Measurements from ENCODE around the gene LGR6.
A peak's percentile ranks its signal among the peaks of the same experiment; 100 is the strongest.
"Not testable (repeated sequence)": the region's sequence is repeated elsewhere in the genome, so short reads cannot be mapped to it uniquely, and the experiment has no call there.

LGR6 gene

DNA sequence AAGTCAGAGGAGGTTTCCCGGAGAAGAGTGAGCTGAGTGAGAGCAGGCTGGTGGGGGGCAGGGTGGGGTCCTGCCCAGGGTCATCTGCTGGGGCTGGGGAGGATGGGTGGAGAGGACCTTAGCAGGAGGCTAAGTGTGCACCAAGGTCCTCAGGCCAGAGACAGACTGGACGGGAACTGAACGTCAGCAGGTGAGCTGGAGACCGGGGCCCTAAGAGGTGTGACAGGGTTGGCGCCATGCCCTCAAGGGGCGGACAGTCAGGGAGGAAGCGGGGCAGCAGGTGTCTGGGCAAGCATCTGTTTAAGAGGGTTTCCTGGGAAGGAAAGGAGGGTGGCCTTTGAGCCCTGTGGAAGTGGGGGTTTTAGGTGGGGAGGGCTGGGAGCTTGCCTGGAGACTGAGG is 19.6 kb upstream of the LGR6 start:
- no peak for DNase-seq (ENCODE audit: low spot score)

DNA sequence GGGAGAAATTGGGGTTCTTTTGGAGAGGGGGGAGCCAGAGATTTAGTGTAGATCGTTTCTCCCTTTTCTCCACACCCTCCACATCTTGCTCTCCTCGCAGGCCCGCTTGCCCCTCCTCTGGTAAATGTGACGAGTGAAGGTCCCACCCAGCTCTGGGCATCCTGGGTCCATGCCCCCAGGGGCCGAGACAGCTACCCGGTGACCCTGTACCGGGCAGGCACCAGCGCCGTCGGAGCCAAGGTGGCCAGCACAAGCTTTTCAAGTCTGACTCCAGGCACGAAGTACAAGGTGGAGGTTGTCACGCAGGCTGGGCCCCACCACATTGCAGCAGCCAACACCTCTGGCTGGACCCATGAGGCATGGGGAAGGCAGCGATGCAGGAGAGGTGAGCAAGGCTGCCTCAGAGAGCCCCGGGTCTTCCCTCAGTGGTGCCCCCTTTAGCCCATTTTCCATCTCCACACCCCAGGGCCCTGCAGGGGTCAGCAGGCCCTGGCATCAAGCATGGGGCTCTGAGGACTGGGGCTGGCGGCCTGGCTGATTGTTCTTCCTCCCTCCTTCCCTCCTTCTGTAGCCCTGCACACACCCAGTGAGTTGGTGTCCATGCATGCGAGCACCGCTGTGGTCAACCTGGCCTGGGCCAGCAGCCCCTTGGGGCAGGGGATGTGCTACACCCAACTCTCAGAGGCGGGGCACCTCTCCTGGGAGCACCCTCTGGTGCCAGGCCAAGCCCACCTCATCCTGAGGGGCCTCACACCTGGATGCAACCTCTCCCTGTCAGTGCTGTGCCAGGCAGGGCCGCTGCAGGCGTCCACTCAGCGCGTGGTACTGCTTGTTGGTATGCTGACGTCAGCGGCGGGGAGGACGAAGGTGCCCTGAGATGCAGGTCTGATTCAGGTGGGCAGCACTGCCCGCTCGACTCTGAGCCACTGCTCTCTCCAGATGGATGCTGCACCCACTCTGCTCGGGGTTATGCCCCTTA is 16.4 kb upstream of the LGR6 start:
- no peak for DNase-seq (ENCODE audit: low spot score)

DNA sequence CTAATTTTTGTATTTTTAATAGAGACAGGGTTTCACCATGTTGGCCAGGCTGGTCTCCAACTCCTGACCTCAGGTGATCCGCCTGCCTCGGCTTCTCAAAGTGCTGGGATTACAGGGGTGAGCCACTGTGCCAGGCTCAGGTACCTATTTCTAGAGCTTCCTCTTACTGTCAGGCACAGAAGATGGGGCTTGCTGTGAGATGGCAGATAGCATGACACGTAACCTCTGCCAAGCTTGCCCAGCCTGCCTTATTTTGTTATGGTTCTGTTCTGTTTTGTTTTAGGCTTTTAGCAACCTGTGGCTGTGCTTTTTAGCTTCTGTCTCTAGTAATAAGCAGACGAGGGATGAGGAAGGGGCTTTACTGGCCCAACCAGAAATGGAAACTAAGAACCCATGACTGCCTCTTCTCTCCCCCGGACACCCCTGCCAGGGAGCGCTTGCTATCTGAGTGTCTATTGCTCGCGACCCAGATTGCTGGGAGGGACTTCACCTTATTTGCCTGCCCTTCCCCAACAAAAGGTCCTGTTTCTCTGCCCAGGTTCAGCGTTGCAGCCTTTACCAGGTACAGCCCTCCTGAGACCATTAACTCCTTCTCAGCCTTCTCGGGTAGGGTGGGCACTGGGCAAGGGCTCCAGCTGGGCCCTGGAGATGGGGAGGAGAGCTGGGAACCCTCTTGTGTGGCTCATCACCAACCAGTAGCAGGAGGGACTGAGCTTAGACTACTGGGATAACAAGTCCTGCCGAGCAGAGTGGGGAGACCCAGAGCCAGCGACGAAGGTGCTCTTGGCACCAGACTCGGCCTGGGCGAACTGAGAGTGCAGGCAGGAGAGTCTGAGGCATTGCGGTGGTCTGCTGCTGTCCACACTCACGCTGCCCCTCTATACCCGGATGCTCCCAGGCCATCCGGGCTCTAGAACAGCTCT is 13.5 kb upstream of the LGR6 start:
- no peak for DNase-seq (ENCODE audit: low spot score)

DNA sequence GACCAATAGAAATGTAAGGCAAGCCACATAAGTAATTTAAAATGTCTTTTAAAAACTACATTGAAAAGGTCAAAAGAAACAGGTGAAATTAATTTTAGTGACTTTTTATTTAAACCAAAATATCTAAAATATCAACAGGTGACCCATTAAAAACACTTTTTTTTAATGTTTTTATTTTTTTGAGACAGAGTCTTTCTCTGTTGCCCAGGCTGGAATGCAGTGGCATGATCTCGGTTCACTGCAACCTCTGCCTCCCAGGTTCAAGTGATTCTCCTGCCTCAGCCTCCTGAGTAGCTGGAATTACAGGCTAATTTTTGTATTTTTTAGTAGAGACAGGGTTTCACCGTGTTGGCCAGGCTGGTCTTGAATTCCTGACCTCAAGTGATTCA is 12.9 kb upstream of the LGR6 start:
- DNase-seq (ENCODE audit: low spot score) = not testable (repeated sequence)

DNA sequence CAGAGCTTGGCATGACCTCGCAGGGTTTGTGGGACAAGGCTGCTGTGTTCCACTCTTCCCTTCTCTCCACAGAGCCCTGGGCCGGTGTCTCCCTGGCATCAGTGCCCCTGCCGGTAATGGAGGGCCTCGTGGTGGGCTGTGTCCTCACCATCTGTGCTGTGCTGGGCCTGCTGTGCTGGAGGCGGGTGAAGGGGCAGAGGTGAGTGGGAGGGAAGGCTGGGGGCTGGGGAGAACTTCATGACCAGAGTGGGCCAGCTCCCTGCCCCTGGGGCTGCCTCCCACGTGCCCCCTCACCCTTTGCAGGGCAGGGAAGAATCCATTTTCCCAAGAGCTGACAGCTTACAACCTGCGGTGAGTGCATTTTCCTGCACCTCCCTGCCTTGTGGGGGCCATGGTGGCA is 12.0 kb upstream of the LGR6 start:
- DNase-seq (ENCODE audit: low spot score) = no peak

DNA sequence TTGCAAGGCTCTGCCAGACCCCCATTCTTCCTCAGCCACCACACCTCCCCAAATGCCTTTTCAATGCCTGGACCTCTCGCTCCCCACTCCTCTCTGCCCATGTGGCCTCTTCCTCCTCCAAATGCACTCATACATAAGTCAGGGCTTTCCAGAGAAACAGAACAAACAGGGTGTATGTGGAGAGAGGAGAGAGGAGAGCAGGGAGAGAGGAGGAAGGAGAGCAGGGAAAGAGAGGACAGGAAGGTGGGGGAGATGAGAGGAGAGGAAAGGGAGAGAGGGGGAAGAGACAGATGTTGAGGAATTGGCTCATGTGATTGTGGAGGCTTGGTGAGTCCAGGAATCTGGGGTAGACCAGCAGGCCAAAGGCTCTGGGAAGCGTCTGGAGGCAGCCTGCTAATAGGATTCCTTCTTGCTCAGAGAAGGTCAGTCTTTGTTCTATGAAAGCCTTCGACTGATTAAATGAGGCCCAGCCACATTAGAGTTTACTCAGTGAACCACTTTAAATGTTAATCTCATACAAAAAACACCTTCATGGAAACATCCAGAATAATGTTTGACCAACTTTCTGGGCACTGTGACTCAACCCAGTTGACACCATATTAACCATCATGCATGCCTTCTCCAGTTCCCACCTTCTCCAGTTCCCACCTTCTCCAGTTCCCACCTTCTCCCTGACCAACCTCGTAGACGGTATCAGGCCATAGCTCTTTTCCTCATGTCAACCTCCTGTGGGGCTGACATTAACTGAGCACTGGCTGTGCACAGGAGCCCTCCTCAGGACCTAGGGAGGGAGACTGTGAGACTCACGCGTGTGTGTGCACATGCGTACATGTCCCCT is 11.3 kb upstream of the LGR6 start:
- DNase-seq (ENCODE audit: low spot score) = no peak

DNA sequence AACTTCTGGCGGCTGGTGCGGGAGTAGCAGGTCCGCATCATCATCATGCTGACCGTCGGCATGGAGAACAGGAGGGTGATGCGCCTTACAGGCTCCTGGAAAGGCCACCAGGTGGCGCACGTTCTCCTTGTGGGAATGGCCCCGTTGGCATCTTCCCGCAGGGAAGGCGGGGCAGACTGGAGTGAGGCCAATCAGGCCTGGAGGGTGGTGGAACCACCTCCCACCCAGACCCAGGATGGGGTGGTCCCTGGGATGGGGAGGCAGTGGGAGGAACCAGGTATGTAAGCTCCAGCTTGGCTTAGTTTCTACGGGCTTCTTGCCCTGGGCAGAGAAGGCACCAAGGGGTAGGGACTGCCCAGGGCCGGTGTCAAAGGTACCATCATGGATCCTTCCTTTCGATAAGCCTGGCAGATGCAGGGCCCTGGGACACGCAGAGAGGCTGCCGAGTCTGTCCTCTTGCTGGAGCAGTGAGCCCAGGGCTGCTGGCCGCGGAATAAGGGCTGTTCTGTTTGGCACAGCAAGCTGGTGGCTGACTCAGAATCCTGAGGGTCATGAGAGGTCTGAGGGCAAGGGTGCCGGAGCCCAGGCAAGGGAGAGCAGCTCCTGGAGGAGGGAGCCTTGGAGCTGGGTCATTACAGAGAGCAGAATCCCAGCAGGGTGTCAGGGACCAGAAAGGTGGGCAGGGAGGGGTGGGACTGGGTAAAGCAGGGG is 8.7 kb upstream of the LGR6 start:
- peak; percentile 94 for DNase-seq (ENCODE audit: low spot score)

DNA sequence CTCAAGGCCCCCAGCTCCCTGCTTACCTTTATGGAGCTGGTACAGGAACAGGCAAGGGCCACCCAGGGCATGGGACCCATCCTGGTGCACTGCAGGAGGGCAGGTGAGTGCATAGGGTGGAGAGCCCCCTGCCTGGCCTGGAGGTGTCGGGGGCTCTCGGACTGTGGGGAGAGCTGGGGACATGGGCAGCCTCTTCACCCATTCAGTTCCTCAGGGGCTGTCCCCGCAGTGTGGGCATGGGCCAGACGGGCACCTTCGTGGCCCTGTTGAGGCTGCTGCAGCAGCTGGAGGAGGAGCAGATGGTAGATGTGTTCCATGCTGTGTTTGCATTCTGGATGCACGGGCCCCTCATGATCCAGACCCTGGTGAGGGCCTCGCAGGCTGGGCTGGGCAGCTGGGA is 7.3 kb upstream of the LGR6 start:
- no peak for DNase-seq (ENCODE audit: low spot score)

DNA sequence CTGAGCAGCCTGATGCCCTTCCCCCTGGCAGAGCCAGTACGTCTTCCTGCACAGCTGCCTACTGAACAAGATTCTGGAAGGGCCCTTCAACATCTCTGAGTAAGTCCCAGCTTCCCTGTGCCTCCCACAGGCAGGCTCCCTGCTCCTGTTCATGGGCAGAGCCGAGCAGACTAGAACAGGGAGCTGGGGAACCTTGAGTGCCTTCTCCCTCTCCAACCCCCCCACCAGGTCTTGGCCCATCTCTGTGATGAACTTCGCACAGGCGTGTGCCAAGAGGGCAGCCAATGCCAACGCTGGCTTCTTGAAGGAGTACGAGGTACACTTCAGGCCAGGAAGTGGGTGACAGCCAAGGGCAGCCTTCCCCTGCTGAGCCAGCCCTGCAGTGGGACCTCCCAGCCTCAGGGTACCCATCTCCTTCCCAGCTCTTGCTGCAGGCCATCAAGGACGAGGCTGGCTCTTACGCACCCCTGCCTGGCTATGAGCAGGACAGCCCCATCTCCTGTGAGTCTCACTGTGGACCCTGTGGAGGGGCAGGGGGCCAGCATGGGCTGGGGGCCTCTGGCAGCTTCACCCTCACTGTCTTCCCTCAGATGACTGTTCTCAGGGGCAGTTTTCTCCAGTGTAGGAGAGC is 6.4 kb upstream of the LGR6 start:
- DNase-seq (ENCODE audit: low spot score) = no peak

DNA sequence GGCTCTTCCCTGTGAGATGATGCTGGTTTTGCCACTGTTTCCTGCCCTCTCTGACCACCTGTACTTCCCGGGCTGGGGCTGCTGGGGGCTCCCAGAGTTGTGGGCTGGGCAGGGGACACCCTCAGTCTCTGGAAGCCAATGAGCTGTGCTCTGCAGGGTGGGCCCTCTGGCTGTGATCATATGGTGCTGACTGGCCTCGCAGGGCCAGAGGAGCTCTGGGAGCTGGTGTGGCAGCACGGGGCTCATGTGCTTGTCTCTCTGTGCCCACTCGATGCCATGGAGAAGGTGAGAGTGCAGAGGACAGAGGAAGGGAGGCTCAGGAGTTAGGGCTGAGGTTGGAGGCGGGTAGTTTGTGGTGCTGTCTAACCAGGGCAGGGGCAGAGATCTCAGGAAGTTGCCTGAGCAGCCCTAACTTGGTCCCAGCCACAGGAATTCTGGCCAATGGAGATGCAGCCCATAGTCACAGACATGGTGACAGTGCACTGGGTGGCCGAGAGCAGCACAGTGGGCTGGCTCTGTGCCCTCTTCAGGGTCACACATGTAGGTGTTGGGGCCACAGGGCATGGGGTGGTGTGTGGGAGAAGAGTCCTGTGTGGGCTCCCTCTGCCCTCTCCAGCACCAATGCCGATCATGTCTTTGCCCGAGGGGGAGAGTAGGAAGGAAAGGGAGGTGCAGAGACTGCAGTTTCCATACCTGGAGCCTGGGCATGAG is 5.7 kb upstream of the LGR6 start:
- no peak for DNase-seq (ENCODE audit: low spot score)

DNA sequence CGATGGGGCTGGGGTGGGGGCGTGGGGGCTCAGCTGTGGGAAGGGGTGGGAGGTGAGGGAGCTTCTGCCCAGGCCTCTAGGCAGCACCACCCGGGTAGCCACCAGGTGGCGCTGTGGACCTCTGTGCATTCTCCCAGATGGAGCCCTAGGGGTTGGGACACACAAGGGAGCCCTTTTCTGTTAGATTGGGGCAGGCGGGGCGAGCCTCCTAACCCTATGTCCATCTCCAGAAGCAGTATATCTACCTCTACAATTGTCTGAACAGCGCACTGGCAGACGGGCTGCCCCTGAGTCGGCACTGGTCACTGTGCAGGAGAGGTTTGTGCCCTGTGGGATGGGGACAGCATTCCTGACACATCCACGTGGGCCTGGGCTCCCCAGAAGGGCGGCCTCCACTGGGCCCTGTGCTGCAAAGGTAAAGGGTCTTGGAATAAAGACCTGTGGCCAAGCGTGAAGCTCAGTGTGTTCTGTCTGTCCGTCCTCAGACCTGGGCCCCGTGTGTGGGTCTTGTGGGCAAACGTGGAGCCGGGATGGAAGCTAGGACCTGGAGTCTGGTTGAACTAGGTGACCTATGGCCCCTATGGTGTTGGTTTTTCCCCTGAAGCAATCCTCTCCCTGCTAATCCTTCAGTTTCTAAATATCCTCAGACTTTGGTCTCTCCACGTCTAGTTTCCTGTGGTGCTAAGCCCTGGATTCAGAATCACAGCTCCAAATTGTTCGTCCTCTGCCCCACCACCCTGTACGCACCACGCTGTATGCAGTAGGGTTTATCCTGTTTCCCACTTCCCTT is 4.4 kb upstream of the LGR6 start:
- DNase-seq (ENCODE audit: low spot score) = peak; percentile 66

DNA sequence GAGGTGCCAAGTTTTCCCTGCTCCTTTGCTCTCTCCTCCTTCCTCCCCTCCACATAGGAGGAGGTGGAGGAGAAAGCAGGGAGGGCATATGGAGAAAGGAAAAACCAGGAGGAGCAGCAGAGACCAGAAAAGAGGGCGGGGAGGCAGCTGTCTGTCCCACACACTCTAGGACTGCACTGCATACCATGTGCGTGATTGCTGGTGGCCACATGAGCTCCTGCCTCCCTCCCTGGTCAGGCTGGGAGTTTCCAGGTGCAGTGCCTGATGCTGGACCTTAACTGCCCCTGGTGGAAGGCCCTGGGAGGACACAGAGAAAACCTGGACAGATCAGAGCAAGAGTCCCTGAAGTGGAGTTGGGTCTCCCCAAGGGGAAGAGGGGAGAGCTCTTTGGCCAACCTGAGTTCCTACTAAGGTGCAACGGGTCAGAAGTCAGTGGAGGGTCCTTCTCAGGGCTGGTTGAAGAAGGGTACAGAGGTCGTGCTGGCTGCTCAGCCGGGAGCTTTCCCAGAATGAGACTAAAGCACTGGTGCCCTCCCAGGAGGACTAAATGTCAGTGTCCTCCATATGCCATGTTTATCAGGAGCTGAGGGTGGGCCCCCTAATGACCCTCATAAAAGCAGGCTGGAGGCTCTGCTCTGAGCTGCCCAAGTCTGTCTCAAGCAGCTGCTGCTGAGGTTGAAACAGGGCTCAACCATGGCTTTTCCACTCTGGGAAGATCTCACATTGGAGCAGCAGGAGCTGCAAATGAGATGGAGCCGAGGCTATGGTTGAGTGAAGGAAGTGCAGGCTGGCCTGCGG is 3.5 kb upstream of the LGR6 start:
- peak; percentile 45 for DNase-seq (ENCODE audit: low spot score)

DNA sequence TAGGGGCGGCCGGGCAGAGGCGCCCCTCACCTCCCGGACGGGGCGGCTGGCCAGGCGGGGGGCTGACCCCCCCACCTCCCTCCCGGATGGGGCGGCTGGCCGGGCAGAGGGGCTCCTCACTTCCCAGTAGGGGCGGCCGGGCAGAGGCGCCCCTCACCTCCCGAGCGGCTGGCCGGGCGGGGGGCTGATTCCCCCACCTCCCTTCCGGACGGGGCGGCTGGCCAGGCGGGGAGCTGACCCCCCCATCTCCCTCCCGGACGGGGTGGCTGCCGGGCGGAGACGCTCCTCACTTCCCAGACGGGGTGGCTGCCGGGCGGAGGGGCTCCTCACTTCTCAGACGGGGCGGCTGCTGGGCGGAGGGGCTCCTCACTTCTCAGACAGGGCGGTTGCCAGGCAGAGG is 2.2 kb upstream of the LGR6 start:
- DNase-seq (ENCODE audit: low spot score) = not testable (repeated sequence)

DNA sequence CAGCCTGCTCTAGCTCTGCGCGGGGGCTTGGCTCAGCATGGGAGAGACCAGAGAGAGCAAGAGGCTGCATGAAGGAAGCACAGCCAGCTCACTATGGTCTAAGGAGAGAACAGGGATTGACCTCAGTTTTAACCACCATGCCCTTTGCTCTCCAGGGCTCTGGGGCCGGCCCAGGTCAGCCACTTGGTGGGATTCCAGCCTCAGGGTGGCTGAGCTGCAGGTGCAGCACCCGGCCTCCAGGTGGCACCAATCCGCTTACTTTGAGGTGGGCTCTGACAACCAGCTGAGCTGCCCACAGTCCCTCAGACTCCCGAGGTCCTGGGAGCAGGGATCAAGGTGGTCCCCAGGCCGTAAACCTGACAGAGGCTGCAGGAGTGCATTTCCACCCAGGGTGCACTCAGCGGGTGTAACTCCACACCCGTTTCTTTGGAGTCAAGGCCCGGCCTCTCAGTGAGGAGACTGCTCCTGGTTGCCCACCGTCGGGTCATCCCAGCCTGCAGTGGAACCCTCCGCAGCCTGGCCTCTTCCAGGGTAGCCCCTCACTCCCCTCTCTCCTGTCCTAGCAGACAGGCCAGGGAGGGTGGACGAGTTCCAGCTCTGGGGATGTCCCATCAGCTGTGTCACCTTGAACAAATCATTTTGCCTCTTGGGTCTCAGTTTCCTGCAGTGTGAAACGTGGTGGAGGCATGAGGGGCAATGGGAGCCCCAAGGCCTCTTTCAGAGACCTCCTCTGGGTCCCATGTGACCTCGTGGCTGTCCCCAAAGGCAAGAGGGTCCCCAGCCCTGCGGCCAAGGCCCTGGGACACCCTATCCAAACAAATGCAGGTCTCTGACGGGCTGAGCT is 607 bp upstream of the LGR6 start:
- DNase-seq (ENCODE audit: low spot score) = peak; percentile 59

DNA sequence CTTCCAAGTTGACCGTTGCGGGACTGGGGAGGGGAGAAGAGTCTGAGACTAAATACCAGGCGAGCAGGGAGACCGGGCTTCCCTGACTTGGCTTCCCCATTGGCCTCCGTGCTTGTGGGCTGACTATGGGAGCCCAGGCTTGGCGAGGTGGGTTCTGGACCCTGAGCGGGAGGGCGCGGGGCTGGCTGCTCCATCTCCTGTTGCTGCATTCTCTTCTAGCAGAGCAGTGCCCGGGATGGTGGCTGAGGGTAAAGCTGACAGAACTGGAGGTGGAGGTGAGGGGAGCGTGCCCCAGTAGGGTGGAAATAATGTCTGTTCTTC is 689 bp downstream of the LGR6 start:
- no peak for DNase-seq (ENCODE audit: low spot score)

DNA sequence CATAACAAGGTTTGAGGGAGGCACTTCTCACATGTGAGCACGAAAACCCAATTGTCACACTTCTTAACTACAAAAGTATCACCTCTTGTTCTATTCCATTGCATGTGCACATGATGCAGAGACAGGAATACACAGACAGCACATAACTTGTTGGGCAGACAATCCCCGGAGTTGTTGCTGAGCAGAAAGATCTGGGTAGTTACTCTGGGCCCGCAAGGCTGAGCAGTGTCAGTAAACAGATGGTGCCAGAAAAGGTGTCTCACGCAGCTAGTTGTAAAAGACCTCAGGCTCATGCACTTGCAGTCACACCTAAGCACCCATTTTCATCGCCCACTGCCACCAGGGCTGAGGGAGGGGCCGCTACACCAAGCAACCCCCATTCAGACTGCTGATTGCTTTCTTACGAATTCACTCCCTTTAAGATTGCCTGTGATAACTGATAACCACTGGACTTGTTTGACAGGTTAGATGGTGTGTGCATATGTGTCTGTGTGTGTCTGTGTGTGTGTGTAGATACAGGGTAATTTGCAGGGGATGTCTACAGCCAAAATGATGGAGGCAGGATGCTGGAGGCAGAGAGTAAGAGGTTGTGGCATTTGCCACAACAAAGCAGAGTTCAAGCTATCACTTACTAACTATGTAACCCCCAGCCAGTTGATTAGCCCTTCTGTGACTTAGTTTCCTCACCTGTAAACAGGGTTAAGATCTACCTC is 4.2 kb downstream of the LGR6 start:
- DNase-seq (ENCODE audit: low spot score) = no peak

DNA sequence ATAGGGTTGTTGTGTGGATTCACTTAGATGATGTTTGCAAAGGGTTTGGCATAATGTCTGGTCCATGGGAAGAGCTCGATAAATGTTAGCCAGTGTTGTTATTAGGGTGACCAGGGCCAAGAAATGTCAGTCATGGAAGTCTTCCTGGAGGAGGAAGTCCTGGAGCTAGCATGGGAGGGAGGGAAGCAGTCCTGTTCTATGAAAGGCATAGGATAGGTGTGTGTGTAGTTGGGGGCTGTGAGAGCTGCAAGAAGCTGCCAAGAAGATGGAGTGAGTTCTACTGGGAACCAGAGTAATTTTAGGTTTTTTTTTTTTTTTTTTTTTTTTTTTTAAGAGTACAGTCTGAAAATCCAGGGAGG is 4.7 kb downstream of the LGR6 start:
- DNase-seq (ENCODE audit: low spot score) = no peak
